C4-2B (cell line): ENCODE measurements around the gene ZFP69B.

ENCODE experiments used
- CTCF ChIP-seq: fragments of 450-650 bp; conservative IDR thresholded peaks from 2 replicates; pipeline ENCODE4 v1.5.1; 2017; ENCODE audit warnings: mild to moderate bottlenecking
- ZFX ChIP-seq: fragments of 450-650 bp; IDR thresholded peaks from 2 replicates; pipeline ENCODE4 v1.6.1; 2017

- TF ChIP-seq CTCF (no peak), ZFX (no peak)
Measured at GRCh38 chr1:40411294-40411693, 39.0 kb upstream of the ZFP69B start.
